ENCODE measurements around the gene MS4A4E.
A peak's percentile ranks its signal among the peaks of the same experiment; 100 is the strongest.
"Not testable (repeated sequence)": the region's sequence is repeated elsewhere in the genome, so short reads cannot be mapped to it uniquely, and the experiment has no call there.

Gene MS4A4E

DNA sequence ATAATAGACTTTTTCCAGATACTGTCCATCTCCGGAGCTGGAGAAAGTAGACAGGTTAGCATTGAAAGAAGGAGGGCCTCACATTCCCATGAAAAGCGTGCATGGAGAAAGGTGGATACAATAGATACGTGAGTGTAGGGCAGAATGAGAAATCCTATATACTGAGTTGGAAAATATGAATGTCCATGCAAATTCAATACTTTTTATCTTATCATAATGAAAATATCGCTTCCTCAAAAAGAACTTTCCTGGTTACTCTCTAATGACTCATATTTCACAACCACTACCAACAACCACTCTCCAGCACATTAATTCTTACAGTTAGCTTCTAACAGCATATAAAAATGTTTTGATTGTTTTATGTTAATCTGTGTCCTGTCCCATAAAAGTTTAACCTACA, 38.0 kb downstream of the MS4A4E start:
- no peak for DNase-seq (ENCODE audit: extremely low read depth, low read depth)
- TF ChIP-seq, protein P1, sequence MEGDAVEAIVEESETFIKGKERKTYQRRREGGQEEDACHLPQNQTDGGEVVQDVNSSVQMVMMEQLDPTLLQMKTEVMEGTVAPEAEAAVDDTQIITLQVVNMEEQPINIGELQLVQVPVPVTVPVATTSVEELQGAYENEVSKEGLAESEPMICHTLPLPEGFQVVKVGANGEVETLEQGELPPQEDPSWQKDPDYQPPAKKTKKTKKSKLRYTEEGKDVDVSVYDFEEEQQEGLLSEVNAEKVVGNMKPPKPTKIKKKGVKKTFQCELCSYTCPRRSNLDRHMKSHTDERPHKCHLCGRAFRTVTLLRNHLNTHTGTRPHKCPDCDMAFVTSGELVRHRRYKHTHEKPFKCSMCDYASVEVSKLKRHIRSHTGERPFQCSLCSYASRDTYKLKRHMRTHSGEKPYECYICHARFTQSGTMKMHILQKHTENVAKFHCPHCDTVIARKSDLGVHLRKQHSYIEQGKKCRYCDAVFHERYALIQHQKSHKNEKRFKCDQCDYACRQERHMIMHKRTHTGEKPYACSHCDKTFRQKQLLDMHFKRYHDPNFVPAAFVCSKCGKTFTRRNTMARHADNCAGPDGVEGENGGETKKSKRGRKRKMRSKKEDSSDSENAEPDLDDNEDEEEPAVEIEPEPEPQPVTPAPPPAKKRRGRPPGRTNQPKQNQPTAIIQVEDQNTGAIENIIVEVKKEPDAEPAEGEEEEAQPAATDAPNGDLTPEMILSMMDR (IDR thresholded peaks at IDR 0.05; ENCODE audit: low read depth, low read length): no peak

DNA sequence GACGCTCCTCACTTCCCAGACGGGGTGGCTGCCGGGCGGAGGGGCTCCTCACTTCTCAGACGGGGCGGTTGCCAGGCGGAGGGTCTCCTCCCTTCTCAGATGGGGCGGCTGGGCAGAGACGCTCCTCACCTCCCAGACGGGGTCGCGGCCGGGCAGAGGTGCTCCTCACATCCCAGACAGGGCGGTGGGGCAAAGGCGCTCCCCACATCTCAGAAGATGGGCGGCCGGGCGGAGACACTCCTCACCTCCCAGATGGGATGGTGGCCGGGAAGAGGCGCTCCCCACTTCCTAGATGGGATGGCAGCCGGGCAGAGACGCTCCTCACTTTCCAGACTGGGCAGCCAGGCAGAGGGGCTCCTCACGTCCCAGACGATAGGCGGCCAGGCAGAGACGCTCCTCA, 41.6 kb downstream of the MS4A4E start:
- DNase-seq (ENCODE audit: extremely low read depth, low read depth): not testable (repeated sequence)

DNA sequence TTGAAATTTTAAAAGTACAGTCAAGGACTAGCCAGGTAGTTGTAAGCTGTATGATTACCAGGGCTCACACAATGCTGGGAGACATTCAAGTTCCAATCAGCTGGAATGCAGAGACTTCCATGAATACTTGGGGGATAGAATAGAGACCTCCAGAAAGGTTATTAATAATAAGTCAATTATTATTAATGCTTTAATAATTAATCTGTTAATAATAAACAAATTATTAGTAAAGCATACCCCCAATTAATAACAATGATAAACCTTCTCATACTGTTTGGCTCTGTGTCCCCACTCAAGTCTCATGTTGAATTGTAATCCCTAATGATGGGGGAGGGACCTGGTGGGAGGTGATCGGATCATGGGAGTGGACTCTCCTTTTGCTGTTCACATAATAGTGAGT, 45.5 kb downstream of the MS4A4E start:
- TF ChIP-seq, protein P1 (IDR thresholded peaks at IDR 0.05; ENCODE audit: low read depth, low read length): no peak
- DNase-seq (ENCODE audit: extremely low read depth, low read depth): no peak

DNA sequence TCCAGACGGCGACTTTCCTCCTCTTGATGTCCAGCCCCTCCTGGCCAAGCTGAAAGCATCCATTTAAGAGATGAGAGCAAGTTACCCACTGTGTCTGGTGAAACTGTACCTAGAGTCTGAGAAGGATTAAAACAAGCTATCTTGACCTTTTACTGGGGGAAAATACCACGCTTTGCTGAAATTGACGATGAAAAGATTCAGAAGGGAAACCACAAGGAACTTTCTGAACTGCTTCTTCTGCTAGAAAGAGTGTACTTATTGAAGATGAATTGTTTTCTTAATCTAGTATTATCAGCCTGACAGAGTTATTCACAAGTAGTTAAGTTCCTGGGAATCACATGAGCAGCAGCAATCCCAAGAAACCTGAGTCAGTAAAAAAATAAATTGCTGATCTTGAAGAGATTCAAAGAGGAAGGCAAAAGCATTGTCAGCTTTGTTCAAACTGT, 47.0 kb downstream of the MS4A4E start:
- no peak for DNase-seq (ENCODE audit: extremely low read depth, low read depth)
- TF ChIP-seq, protein P1 (IDR thresholded peaks at IDR 0.05; ENCODE audit: low read depth, low read length): no peak

DNA sequence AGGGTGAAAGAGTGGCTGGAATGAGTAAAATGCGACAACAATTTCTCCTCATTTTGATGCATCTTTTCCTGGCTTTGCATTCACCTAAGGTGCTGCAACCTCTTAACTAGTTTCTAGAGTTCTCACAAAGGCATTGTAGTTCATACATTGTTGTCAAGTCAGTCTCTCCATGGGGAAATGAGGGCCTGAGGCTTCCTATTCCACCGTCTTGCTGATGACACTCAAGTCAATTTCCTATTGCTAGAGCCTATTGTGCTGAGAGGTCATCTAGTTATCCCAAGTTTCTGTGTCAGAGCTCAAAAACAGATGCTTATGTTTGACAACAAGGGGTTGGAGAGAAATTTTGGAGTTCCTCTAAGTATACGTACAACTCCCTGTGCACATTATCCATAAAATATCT, 48.4 kb downstream of the MS4A4E start:
- TF ChIP-seq, protein P1 (IDR thresholded peaks at IDR 0.05; ENCODE audit: low read depth, low read length): no peak

DNA sequence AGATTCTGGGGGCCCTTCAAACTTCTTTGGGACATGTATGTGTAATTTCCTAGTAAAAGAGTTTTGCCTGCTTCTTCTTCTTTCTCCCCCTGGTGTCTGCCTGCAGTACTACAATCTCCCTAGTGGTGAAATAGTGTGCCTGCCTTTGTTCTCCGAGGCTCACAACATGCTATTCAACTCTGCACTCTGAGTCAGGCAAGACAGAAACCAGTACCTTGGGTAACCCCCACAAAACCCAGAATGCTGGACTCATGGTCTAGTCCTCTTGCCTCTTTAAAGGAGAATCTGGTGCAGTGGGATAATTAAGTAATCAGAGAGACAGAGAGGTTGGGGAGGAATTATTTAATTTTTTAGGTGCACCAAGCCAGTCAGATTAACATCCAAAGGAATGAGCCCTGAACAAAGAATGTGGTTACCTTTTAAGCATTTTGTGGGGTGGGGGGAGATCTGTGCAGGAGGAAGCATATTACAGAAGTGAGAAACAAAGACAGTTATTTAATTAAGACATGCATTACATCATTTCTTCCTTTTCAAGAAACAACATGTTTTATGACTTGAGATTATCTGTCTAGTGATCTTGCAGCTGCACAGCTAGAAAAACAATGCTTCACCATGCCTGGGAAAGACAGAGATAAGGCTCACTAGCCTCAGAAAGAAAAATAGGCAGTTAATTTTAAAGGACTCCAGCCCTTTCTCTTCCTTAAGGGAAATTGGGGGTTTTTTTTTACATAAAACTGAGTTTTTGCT, 49.1 kb downstream of the MS4A4E start:
- TF ChIP-seq, protein P1 (IDR thresholded peaks at IDR 0.05; ENCODE audit: low read depth, low read length): peak; percentile 68
- no peak for DNase-seq (ENCODE audit: extremely low read depth, low read depth)

More for the DNA sequence above, 48.4 kb downstream of the MS4A4E start:
- DNase-seq (ENCODE audit: extremely low read depth, low read depth): no peak

DNA sequence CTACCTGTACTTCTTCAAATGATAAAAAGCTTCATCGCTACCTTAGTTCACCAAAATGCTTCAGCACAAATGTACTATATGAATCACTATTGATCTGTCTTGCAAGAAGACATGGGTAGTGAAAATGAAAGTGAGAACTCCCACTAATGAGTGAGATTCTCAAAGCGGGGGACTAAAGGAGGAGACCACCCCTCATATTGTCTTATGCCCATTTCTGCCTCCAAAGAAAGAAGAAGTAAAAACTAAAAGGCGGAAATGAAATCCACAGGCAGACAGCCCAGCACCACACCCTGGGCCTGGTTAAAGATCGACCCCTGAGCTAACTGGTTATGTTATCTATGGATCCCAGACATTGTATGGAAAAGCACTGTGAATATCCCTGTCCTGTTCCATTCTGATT, 50.4 kb downstream of the MS4A4E start:
- DNase-seq (ENCODE audit: extremely low read depth, low read depth): not testable (repeated sequence)

DNA sequence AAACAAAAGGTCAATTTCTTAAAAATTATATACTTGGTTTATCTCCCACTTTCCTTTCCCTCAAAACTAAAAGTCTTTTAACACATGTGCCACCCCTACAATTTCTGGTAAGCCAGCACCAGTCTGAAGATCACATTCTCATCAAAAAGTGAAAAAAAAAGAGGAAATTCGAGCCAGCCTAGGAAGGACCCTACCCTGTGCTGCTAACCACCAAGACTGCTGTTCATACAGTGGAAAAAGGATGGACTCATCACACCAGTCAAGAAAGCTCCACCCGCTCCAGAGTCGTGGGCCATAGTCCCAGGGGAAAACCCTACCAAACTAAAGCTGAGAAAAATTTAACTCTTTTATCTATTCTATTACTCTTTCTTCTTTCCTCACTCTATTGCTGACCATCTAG, 54.5 kb downstream of the MS4A4E start:
- DNase-seq (ENCODE audit: extremely low read depth, low read depth): not testable (repeated sequence)

DNA sequence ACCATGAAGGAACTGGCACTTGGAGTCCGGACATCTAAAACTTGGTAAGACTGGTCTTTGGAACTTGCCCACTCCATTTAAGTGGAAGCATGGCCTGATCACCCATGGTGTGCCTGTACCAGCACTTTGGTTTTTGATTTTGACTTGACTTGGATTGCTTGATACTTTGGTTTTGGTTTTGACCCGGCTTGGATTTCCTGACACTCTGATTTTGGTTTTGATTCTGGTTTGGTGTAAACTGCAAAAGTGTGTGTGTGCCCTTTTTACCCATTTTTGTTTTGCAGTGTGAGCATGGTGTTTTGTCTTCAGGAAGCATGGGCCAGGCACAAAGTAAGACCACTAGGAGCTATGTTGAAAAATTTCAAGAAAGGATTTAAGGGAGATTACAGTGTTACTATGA, 56.8 kb downstream of the MS4A4E start:
- not testable (repeated sequence) for DNase-seq (ENCODE audit: extremely low read depth, low read depth)

DNA sequence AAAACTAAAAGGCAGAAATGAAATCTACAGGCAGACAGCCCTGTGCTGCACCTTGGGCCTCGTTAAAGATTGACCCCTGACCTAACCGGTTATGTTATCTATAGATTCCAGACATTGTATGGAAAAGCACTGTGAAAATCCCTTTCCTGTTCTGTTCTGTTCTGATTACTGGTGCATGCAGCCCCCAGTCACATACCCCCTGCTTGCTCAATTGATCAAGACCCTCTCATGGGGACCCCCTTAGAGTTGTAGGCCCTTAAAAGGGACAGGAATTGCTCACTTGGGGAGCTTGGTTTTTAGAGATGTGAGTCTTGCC, 57.5 kb downstream of the MS4A4E start:
- not testable (repeated sequence) for DNase-seq (ENCODE audit: extremely low read depth, low read depth)
